Retinal pigment epithelial cell (primary cell): Measurements from ENCODE around the gene GRB2.

Experiments
- DNase-seq: peaks from one replicate; pipeline ENCODE4 v3.0.0-alpha.2; 2010; ENCODE audit warnings: low read depth
- H3K4me3 ChIP-seq: 2 replicates; pipeline ENCODE4 v1.5.1; 2011; ENCODE audit warnings: mild to moderate bottlenecking, low read length, control low read depth, moderate library complexity
- CTCF ChIP-seq: conservative IDR thresholded peaks from 2 replicates; pipeline ENCODE4 v1.5.1; 2011; ENCODE audit warnings: low read depth, low read length, control low read depth, inconsistent platforms

GRB2 gene

DNA sequence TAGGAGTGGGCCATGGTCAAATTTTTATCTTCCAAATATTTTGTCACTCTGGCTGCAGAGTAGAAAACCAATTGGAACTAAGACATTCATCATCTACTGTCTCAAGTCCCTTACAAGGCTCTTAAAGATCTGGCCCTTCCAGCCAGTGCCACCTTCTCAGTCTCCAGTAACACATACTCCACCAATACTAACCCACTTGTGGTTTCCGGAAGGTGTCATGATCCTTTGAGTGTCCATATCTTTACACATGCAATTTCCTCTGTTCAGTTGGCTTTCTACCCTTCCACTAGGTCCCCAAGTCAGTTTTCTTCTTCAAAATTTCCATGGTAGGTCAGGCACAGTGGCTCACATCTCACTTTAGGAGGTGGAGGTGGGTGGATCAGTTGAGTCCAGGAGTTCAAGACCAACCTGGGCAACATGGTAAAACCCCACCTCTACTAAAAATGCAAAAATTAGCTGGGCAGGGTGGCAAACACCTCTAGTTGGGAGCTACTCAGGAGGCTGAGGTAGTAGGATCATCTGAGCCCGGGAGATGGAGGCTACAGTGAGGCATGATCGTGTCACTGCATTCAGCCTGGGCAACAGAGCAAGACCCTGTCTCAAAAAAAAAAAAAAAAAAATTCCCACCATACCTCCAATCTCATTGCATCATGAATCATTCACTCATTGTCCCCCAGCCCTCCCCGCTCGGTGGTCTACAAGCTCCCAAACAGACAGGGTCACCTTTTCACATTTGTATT lies 6.0 kb upstream of the GRB2 start:
- DNase-seq = no peak
- H3K4me3 ChIP-seq = no peak overlapping the region

DNA sequence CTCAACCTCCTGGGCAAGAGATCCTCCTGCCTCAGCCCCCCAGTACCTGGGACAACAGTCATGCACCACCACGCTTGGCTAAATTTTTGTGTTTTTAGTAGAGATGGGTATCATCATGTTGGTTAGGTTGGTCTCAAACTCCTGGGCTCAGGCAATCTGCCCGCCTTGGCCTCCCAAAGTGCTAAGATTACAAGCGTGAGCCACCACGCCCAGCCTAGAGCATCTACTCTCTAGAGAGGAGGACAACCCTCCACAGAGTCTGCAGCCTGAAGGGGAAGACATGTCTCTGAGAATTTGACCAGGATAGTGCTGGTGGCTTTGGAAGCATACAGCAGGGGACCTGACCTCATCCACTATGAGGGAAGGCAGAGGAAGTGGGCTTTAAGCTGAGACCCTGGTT lies 4.7 kb upstream of the GRB2 start:
- no peak for DNase-seq
- no peak for TF ChIP-seq CTCF
- no peak overlapping the region for H3K4me3 ChIP-seq

More for the DNA sequence above, 6.0 kb upstream of the GRB2 start:
- no peak for TF ChIP-seq CTCF

DNA sequence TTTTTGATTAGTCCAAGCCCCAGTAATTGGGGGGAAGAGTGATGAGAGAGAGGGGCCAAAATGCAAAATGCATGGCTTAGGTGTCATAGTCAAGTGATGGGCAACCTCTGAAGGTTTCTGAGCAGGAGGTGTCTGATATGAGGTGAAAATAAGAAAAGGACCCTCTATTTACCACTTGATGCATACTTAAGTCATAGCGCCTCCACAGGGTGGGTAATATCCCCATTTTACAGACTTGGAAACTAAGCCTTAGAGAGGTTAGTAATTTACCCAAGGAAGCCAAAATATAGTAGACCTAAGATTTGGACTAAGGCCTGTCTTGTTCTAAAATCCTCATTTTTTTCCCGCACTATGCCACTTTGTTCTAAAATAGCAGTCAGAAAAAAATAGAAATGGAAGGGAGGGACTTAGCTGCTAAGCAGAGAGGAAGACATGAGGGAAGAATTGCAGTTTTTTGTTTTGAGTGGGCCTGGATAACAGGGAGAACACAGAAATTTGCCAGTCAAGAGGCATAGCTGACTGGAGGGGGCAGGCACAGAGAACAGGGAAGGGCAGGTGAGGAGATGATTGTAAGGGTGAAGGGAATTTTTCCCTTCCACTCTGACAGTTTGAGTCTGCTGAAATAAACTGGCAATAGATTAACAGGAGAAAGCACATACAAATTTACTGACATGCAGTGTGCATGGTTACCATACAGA lies 2.3 kb upstream of the GRB2 start:
- H3K4me3 ChIP-seq = no peak overlapping the region
- TF ChIP-seq CTCF = no peak

DNA sequence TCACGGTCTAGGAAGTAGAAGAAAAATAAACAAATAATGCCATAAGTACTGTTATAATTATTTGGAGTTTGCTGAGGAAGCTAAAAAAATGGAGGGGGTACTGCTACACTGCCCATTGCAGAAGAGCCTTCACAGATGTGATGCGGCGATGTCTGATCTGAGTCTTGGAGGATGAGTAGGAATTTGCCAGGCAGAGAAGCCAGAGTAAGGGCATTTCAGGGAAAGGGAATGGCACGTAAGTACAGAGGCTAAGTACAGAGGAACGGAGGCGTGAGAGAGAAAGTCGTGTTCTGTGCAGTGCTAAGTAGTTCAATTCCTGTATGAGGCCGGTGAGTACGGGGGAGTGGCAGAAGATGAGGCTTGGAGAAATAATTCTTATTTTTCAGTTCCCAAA lies 741 bp upstream of the GRB2 start:
- no peak for TF ChIP-seq CTCF
- H3K4me3 ChIP-seq = peak overlapping the region; percentile 73

More for the DNA sequence above, 2.3 kb upstream of the GRB2 start:
- DNase-seq = no peak

DNA sequence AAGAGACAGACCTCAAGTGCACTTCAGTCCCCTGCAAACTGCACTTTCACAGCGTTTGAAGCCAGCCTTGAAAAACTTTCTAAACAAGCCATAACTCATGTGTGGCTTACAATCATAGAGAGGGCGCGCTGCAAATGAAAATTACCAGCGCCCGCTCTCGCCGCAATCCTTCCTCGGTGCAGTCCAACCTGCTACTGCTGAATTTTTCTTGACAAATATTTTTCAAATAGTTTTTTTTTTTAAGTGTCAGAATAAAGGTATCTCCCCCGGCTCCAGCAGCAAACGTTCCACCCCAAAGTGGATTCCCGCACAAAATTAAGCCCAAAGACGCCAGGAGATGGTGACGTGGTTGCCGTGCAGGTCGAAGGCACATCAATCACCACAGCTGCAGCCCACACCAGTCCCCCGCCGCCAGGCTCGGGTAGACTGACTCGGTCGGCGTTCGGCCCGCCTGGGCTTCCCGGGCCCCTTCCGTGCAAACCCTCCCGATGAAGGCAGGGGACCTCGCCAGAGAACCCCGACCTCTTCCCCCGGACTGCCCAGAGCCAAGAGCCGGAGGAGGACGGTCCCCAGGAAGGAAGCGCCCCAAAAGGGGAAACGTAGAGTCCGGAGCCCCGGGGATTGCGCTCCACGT lies 630 bp downstream of the GRB2 start:
- DNase-seq = no peak
- no peak for TF ChIP-seq CTCF
- H3K4me3 ChIP-seq = peak overlapping the region; percentile 91

More for the DNA sequence above, 741 bp upstream of the GRB2 start:
- no peak for DNase-seq

GRCh38 chr17:75404223-75404730 lies 1.2 kb downstream of the GRB2 start:
- TF ChIP-seq CTCF = peak; percentile 96
- peak; percentile 54 for DNase-seq
- peak overlapping the region; percentile 91 for H3K4me3 ChIP-seq
